DND-41 (cell line): ENCODE measurements around the gene CLK3.
A peak's percentile ranks its signal among the peaks of the same experiment; 100 is the strongest.

Source experiments
- ATAC-seq: fragments of 200-7000 bp; cut with Tn5 transposase; 3 replicates; pipeline ENCODE4 v1.9.1; 2021; ENCODE audit warnings: low read depth; ENCODE audit not compliant: insufficient read depth
- DNase-seq: peaks from one replicate; pipeline ENCODE4 v3.0.0-alpha.2; 2020
- H2AFZ ChIP-seq: 2 replicates; pipeline ENCODE4 v1.6.0; 2012; ENCODE audit warnings: low read depth, low read length
- H3K27ac ChIP-seq: 2 replicates; pipeline ENCODE4 v1.5.1; 2012; ENCODE audit warnings: low read length, inconsistent platforms
- H3K27me3 ChIP-seq: fragments of 200-600 bp; sonication (generic); 2 replicates; pipeline ENCODE4 v1.6.0; 2012; ENCODE audit warnings: low read length, mild to moderate bottlenecking, inconsistent platforms; ENCODE audit not compliant: insufficient read depth, poor library complexity
- H3K36me3 ChIP-seq: 2 replicates; pipeline ENCODE4 v1.5.1; 2012; ENCODE audit warnings: low read length, inconsistent platforms; ENCODE audit not compliant: insufficient read depth
- H3K4me1 ChIP-seq: 2 replicates; pipeline ENCODE4 v1.5.1; 2012; ENCODE audit warnings: mild to moderate bottlenecking, low read length; ENCODE audit not compliant: insufficient read depth
- H3K4me2 ChIP-seq: 2 replicates; pipeline ENCODE4 v1.6.0; 2012; ENCODE audit warnings: mild to moderate bottlenecking, moderate library complexity, low read length, inconsistent platforms; ENCODE audit not compliant: insufficient read depth
- H3K4me3 ChIP-seq, 2 experiments: fragments of 200-600 bp in 1 of 2; shearing (Covaris generic) in 1 of 2; 2 replicates each; pipeline ENCODE4 v1.5.1; 2012 to 2016; ENCODE audit warnings: inconsistent platforms in 2 of 2, low read length in 2 of 2, mild to moderate bottlenecking in 2 of 2, low read depth in 1 of 2, moderate library complexity in 1 of 2
- H3K79me2 ChIP-seq: 2 replicates; pipeline ENCODE4 v1.6.0; 2012; ENCODE audit warnings: low read length, inconsistent platforms; ENCODE audit not compliant: insufficient read depth
- H3K9ac ChIP-seq: 2 replicates; pipeline ENCODE4 v1.6.0; 2012; ENCODE audit warnings: low read depth, mild to moderate bottlenecking, inconsistent platforms, low read length, moderate library complexity
- H3K9me3 ChIP-seq: 2 replicates; pipeline ENCODE4 v1.5.1; 2012; ENCODE audit warnings: low read length, moderate library complexity, mild to moderate bottlenecking, inconsistent platforms; ENCODE audit not compliant: insufficient read depth, severe bottlenecking
- H4K20me1 ChIP-seq: 2 replicates; pipeline ENCODE4 v1.6.0; 2012; ENCODE audit warnings: low read length; ENCODE audit not compliant: insufficient read depth
- CTCF ChIP-seq: IDR thresholded peaks from 2 replicates; pipeline ENCODE4 v1.5.1; 2012; ENCODE audit warnings: borderline replicate concordance, low read length, moderate library complexity, mild to moderate bottlenecking; ENCODE audit not compliant: poor library complexity, severe bottlenecking; ENCODE audit errors: extremely low read depth
- EZH2 ChIP-seq: IDR thresholded peaks from 3 replicates; pipeline ENCODE4 v1.6.1; 2012; ENCODE audit warnings: borderline replicate concordance, low read depth, mild to moderate bottlenecking, moderate library complexity, low read length, inconsistent platforms; ENCODE audit not compliant: severe bottlenecking

CLK3 gene

GRCh38 chr15:74613089-74613952 is 2.3 kb upstream of the CLK3 start:
- no peak overlapping the region for H3K4me3 ChIP-seq
- no peaks in the 10 kb centered on the region for H3K27me3 ChIP-seq
- peaks cover 22% of the 10 kb centered on the region for H4K20me1 ChIP-seq
- TF ChIP-seq EZH2 (no peak), CTCF (no peak)
- no peak overlapping the region for H2AFZ ChIP-seq
- H3K9ac ChIP-seq: no peak overlapping the region
- ATAC-seq (no peak), DNase-seq (no peak)
- H3K36me3 ChIP-seq: peaks cover 19% of the 10 kb centered on the region
- no peak overlapping the region for H3K4me2 ChIP-seq
- H3K4me1 ChIP-seq: peaks cover 32% of the 10 kb centered on the region
- H3K9me3 ChIP-seq: no peaks in the 10 kb centered on the region
- H3K27ac ChIP-seq: no peak overlapping the region
- H3K79me2 ChIP-seq: peaks cover 27% of the 10 kb centered on the region

DNA sequence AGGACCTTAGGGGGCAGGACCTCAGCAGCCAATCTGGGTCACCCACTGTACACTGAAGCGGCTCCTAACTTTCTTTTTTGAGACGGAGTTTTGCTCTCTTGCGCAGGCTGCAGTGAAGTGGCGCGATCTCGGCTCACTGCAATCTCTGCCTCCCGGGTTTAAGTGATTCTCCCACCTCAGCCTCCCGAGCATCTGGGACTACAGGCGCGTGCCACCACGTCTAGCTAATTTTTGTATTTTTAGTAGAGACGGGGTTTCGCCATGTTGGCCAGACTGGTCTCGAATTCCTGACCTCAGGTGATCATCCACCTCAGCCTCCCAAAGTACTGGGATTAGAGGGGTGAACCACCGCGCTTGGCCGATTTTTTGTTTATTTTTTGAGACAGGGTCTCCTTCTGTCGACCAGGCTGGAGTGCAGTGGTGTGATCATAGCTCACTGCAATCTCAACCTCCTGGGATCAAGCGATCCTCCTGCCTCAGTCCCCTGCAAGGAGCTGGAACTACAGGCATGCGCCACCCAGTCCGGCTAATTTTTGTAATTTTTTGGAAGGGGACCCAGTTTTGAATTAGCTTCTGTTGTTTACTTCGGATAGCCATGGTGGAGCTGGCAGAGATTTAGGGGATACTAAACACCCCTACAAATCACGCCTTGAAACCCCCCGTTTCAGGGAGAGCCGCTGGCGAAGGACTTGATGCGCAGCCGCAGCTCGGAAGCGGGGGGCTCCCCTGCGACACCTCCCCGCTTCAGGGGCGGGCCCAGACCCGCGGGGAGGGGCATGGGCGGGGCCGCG is 1.5 kb upstream of the CLK3 start:
- Histone ChIP-seq H3K36me3 (peaks cover 26% of the 10 kb centered on the region), H3K9ac (peak overlapping the region; percentile 98), H2AFZ (peak overlapping the region; percentile 29; the same call in 1 of the 2 replicates), H3K79me2 (peaks cover 35% of the 10 kb centered on the region), H3K4me2 (peak overlapping the region; percentile 83), H3K27ac (no peak overlapping the region), H3K4me3 (peak overlapping the region in 1 of 2 experiments; percentile 96; a peak in 3 of 4 replicates), H4K20me1 (peaks cover 30% of the 10 kb centered on the region), H3K9me3 (no peaks in the 10 kb centered on the region), H3K4me1 (peaks cover 37% of the 10 kb centered on the region), H3K27me3 (no peaks in the 10 kb centered on the region)
- DNase-seq (no peak), ATAC-seq (no peak)
- no peak for TF ChIP-seq CTCF
- TF ChIP-seq EZH2: no peak

GRCh38 chr15:74614744-74615507 is 710 bp upstream of the CLK3 start:
- peak; percentile 85 for DNase-seq
- no peaks in the 10 kb centered on the region for H3K9me3 ChIP-seq
- H4K20me1 ChIP-seq: peaks cover 38% of the 10 kb centered on the region
- no peak for TF ChIP-seq EZH2
- no peak for TF ChIP-seq CTCF
- H3K79me2 ChIP-seq: peaks cover 43% of the 10 kb centered on the region
- no peaks in the 10 kb centered on the region for H3K27me3 ChIP-seq
- H3K4me1 ChIP-seq: peaks cover 37% of the 10 kb centered on the region
- H3K36me3 ChIP-seq: peaks cover 34% of the 10 kb centered on the region
- ATAC-seq: peak; percentile 62
- peak overlapping the region; percentile 92 to 96 for H3K4me3 ChIP-seq
- peak overlapping the region; percentile 98 for H3K9ac ChIP-seq
- H3K27ac ChIP-seq: peak overlapping the region; percentile 88
- peak overlapping the region; percentile 88 for H2AFZ ChIP-seq
- H3K4me2 ChIP-seq: peak overlapping the region; percentile 83
